Midbrain (tissue), 1 donor: Measurements from ENCODE around the gene HSPB6.
"Not testable (repeated sequence)": the region's sequence is repeated elsewhere in the genome, so short reads cannot be mapped to it uniquely, and the experiment has no call there.

Experiments
- DNase-seq: peaks from one replicate; lab custom pipeline; 2025; lab: John Stamatoyannopoulos, UW

HSPB6 gene

GRCh38 chr19:35731779-35732405 is 24.9 kb downstream of the HSPB6 start:
- DNase-seq = no peak

GRCh38 chr19:35731353-35731752 is 25.5 kb downstream of the HSPB6 start:
- DNase-seq = no peak

- no peak for DNase-seq
Measured at GRCh38 chr19:35730326-35730725, 26.5 kb downstream of the HSPB6 start.

GRCh38 chr19:35729763-35730162 is 27.1 kb downstream of the HSPB6 start:
- no peak for DNase-seq

- DNase-seq = no peak
Measured at GRCh38 chr19:35729021-35729420, 27.8 kb downstream of the HSPB6 start.

GRCh38 chr19:35727956-35728706 is 28.7 kb downstream of the HSPB6 start:
- DNase-seq = no peak

- no peak for DNase-seq
Measured at GRCh38 chr19:35727053-35727955, 29.5 kb downstream of the HSPB6 start.

- DNase-seq = no peak
Measured at GRCh38 chr19:35725216-35725861, 31.5 kb downstream of the HSPB6 start.

GRCh38 chr19:35724560-35724959 is 32.3 kb downstream of the HSPB6 start:
- no peak for DNase-seq

GRCh38 chr19:35724132-35724531 is 32.7 kb downstream of the HSPB6 start:
- not testable (repeated sequence) for DNase-seq

GRCh38 chr19:35723671-35724070 is 33.2 kb downstream of the HSPB6 start:
- no peak for DNase-seq

- no peak for DNase-seq
Measured at GRCh38 chr19:35722897-35723296, 33.9 kb downstream of the HSPB6 start.

GRCh38 chr19:35722461-35722860 is 34.4 kb downstream of the HSPB6 start:
- DNase-seq = no peak

- DNase-seq = no peak
Measured at GRCh38 chr19:35721374-35721773, 35.5 kb downstream of the HSPB6 start.

GRCh38 chr19:35720648-35721047 is 36.2 kb downstream of the HSPB6 start:
- DNase-seq = no peak

- no peak for DNase-seq
Measured at GRCh38 chr19:35720163-35720524, 36.7 kb downstream of the HSPB6 start.

- DNase-seq = no peak
Measured at GRCh38 chr19:35719402-35720162, 37.2 kb downstream of the HSPB6 start.

GRCh38 chr19:35718345-35719041 is 38.3 kb downstream of the HSPB6 start:
- no peak for DNase-seq

- DNase-seq = no peak
Measured at GRCh38 chr19:35717665-35718344, 39.0 kb downstream of the HSPB6 start, which contains the start of gene KMT2B. Gene KMT2B, plus strand, starts transcription at chr19:35718003. Its CDS starts 16 bp downstream, at chr19:35718019.
